DMS53 treated with DMSO at 0.1 percent for 48 hours (cell line): ENCODE measurements around the gene PCBP3.
"Not testable (repeated sequence)": the region's sequence is repeated elsewhere in the genome, so short reads cannot be mapped to it uniquely, and the experiment has no call there.

ENCODE experiments used
- DNase-seq: peaks from one replicate; lab custom pipeline; 2025; ENCODE audit not compliant: unreplicated experiment; lab: John Stamatoyannopoulos, UW

Gene PCBP3

DNA sequence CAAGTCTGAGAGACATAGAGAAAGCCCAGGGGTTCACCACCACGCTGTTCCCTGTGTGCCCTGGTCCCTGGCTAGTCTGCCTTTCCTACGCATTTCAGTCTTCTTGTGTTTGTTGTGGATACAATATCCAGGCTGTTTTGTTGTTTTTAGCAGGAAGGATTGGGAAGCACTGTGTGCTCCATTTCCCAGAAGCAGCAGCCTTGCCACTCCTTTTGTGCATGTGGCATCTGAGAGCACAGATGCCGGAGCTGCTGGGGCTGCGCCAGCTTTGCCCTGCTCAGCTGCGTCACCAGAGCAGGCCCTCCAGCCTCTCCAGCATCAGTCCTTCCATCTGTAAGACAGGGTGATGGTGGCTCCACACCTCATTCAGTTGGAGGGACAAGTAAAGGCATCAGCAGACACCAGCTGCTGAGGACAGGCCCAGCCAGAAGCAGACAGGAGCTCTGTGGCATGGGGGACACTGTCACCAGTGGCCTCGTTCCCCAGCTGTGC lies 243.6 kb downstream of the PCBP3 start:
- no peak for DNase-seq

- no peak for DNase-seq
Measured at GRCh38 chr21:45887788-45888187, 244.3 kb downstream of the PCBP3 start.

DNA sequence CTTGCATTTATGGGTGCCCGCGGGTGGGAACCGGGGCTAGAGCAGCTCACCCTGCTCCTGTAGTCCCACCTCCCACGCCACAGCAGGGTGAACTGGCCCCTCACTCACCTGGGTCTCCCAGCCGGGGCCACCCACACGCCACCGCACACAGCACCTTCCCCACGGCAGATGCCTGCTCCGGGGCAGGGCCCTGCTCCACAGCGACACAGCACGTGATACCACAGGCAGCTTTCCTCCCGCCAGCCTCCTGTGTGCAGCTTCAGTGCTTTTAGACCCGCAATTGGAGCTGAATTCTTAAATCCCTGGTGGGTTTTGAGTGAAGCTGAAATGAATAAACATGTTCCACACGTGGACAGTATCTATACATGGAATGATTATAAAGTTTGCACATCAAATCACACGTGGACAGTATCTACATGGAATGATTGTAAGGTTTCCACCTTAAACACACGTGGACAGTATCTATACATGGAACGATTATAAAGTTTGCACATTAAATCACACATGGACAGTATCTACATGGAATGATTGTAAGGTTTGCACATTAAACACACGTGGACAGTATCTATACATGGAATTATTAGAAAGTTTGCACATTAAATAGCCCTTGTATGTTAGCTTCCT lies 245.0 kb downstream of the PCBP3 start:
- DNase-seq = no peak

- DNase-seq = no peak
Measured at GRCh38 chr21:45889256-45889655, 245.7 kb downstream of the PCBP3 start.

DNA sequence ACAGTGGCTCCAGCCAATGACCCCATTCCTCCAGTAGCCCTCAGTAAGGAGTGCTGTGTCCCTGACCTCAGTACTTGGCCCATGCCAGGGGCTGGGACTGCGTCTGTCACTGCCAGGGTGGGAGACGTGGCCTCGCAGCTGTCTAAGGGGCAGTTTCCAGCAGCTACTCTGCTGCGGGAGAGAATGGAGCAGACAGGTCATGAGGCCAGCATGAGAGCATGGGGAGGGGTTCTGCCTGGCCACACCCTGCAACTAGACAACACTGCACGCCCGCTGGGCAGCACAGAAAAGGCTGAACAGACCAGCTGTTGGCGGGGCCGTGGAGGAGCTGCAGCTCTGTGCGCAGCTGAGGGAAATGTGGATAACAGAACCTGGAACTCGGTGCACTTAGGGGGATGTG lies 246.4 kb downstream of the PCBP3 start:
- DNase-seq = no peak

GRCh38 chr21:45891388-45892155 lies 248.0 kb downstream of the PCBP3 start:
- DNase-seq = no peak

DNA sequence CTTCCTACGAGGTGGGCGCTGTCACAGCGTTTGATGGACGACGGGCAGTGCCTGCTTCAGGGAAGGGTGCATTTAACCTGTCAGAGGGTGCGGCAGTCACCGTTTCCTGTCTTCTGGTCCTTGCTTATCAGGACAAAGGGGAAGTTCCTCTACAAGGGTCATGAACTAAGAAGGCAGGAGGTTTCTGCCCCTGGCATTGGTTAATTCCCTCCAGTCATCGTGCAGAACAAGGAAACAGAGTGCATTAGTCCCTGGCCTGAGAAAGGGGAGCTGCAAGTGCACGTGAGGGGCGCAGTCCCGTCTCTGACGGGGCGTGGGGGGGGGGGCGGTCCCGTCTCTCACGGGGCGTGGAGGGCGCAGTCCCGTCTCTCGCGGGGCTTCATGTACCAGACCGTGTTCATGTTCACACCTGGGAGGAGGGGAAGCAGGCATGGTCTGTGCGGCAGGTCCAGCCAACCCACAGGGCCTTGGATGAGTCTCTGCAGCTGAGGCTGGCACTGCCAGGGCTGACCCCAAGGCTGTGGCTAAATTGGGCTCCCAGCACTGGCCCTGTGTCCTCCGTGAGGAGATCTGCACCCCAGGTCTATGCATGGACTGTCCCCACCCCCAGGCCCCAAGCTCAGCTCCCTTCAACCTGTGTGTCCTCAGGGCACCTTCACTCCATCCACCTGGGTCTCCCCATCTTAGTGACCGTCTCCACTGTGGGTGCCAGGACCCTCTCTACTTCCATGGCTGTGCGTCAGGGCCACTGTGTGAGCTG lies 248.8 kb downstream of the PCBP3 start:
- no peak for DNase-seq

- no peak for DNase-seq
Measured at GRCh38 chr21:45892916-45893739, 249.6 kb downstream of the PCBP3 start.

DNA sequence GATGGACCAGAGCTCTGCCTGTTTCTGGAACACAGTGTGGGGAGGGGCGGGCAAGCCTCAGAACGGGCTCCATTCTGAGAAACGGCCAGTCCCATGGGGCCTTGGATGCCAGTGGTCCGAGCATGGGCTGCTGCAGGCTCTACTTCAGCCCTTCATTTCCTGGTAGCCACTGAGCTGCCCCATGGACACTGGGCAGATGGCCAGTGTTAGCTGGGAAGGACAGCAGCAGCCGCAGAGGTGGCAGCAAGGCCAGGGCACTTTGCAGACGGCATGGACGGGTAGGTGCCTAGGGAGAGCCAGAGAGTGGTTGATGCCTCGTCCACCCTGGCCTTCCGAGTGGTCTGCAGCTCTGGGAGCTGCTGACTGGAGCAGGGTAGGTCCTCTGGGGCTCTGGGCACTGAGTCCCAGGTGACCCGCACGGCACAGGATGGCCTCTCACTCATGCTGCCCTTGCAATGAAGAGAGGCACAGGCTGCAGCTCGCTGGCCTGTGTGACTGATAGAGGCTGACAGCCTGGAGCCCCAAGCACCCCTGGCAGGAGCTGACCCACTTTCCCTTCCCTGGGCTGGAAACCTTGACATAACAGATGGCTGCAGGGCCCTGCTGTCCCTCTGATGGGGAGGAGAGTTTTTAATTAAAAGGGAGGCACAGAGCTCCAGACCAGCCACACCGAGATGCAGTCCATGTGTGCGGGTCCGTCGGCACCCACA lies 250.4 kb downstream of the PCBP3 start:
- DNase-seq = no peak

GRCh38 chr21:45894450-45894825 lies 250.9 kb downstream of the PCBP3 start:
- DNase-seq = no peak

GRCh38 chr21:45894906-45895777 lies 251.6 kb downstream of the PCBP3 start:
- DNase-seq = no peak

DNA sequence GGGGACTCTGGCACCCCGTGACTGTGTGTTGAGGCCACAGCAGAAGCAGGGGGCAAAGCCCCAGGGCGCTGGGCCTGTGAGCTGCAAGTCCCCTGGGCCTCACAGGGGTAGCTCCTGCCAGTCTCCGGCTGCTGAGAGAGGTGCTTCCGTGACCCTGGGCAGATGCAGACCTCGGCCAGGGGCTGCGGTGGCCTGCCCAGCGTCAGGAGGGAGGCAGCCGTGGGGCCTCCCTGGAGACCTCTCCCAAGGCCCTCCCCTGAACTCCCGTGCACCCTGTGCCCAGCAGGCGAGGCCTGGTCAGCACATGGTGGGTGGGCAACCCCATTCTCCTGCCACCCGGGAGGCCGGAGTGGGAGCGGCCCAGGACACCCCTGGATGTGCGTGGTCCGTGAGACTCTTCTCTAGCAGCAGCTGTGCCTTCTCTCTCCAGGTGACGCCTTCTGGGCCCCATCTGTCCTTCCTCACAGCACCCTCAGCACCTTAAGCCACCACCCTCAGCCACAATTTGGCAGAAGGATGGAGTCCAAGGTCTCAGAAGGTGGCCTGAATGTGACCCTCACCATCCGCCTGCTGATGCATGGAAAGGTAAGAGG lies 252.3 kb downstream of the PCBP3 start:
- no peak for DNase-seq

DNA sequence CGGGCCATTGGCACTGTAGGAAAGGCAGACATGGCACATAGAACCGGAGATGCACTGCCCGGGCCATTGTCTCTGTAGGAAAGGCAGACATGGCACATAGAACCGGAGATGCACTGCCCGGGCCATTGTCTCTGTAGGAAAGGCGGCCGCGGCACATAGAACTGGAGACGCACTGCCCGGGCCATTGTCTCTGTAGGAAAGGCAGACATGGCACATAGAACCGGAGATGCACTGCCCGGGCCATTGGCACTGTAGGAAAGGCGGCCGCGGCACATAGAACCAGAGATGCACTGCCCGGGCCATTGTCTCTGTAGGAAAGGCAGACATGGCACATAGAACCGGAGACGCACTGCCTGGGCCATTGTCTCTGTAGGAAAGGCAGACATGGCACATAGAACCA lies 252.9 kb downstream of the PCBP3 start:
- not testable (repeated sequence) for DNase-seq

GRCh38 chr21:45897191-45898027 lies 253.9 kb downstream of the PCBP3 start:
- DNase-seq = no peak

DNA sequence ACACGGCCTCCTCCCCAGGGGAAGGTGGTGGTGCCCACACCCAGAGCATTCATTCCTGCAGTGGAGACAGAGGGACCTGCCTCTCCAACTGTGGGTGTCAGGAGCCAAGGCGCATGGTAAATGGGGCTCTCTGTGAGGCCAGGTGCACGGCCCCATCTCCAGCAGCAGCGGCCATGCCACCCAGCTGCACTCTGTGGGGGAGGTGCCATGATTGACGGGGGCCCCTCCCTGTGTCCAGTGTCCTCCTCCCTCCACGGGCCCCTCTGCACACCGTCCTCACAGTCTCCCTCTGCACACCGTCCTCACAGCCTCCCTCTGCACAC lies 254.5 kb downstream of the PCBP3 start:
- no peak for DNase-seq

GRCh38 chr21:45898781-45899180 lies 255.3 kb downstream of the PCBP3 start:
- no peak for DNase-seq

- DNase-seq = no peak
Measured at GRCh38 chr21:45899317-45900033, 255.9 kb downstream of the PCBP3 start.
